K562 (cell line): ENCODE results near the gene PLA2R1. TPM values are rescaled to one million over a fixed set of nuclear protein-coding genes. Genes with fewer than 3 reads are reported as not detected.

Experiments used
- ARID3A ChIP-seq: IDR thresholded peaks from 2 replicates; pipeline ENCODE4 v1.6.1; 2012; ENCODE audit warnings: low read depth, low read length, improper control_type of control experiment, borderline replicate concordance
- CEBPB ChIP-seq: fragments of 450-650 bp; IDR thresholded peaks from 2 replicates; pipeline ENCODE4 v1.6.1; 2016; ENCODE audit warnings: missing genetic modification characterization, missing compliant biosample characterization
- FOXA3 ChIP-seq, 2 experiments: fragments of 450-650 bp in 1 of 2; sonication (generic) in 1 of 2; formaldehyde crosslinking; IDR thresholded peaks in 1 of 2; conservative IDR thresholded peaks in 1 of 2; 2 replicates each; pipeline versions ENCODE4 v1.4.0 to v1.8.0; 2020 to 2022; ENCODE audit warnings: mild to moderate bottlenecking in 2 of 2, missing genetic modification reagents in 1 of 2
- HMG20B ChIP-seq: fragments of 250-450 bp; sonication (Bioruptor Pico); IDR thresholded peaks from 2 replicates; pipeline ENCODE4 v1.5.0; 2021; ENCODE audit warnings: mild to moderate bottlenecking
- KLF1 ChIP-seq: fragments of 450-650 bp; IDR thresholded peaks from 2 replicates; pipeline ENCODE4 v1.6.1; 2016; ENCODE audit warnings: missing genetic modification characterization, missing compliant biosample characterization
- MAFK ChIP-seq: IDR thresholded peaks from 2 replicates; pipeline ENCODE4 v1.6.1; 2011; ENCODE audit warnings: low read length, improper control_type of control experiment
- NFE2 ChIP-seq: IDR thresholded peaks from 2 replicates; pipeline ENCODE4 v1.6.1; 2014; ENCODE audit warnings: antibody characterized with exemption, low read depth
- NFE2L1 ChIP-seq: fragments of 450-650 bp; IDR thresholded peaks from 2 replicates; pipeline ENCODE4 v1.6.1; 2016; ENCODE audit warnings: missing genetic modification characterization, low read depth, mild to moderate bottlenecking, missing compliant biosample characterization, moderate library complexity, borderline replicate concordance
- SMAD1 ChIP-seq: fragments of 150-350 bp; IDR thresholded peaks from 2 replicates; pipeline ENCODE4 v1.6.1; 2014; ENCODE audit warnings: low read length, low read depth; ENCODE audit not compliant: partially characterized antibody
- TBL1XR1 ChIP-seq, 2 experiments: IDR thresholded peaks; 2 replicates each; pipeline ENCODE4 v1.6.1; 2012; ENCODE audit warnings: improper control_type of control experiment in 2 of 2, low read length in 2 of 2, mild to moderate bottlenecking in 1 of 2
- ZNF165 ChIP-seq: fragments of 250-450 bp; sonication (Bioruptor Pico); IDR thresholded peaks from 2 replicates; pipeline ENCODE4 v1.4.0; 2020; ENCODE audit warnings: borderline replicate concordance
- ZNF277 ChIP-seq: fragments of 250-450 bp; sonication (Bioruptor Pico); IDR thresholded peaks from 2 replicates; pipeline ENCODE4 v1.8.0; 2022; ENCODE audit warnings: inconsistent platforms, mild to moderate bottlenecking, moderate library complexity, borderline replicate concordance
- ZNF316 ChIP-seq: fragments of 450-650 bp; IDR thresholded peaks from 2 replicates; pipeline ENCODE4 v1.6.1; 2016
- polyA plus RNA-seq, 8 experiments: library from polyadenylated mRNA; depleted of rRNA in 4 of 8; stranded (reverse) in 5 of 8; unstranded in 3 of 8; fragments of >200 nt; fragmentation: Nextera tagmentation in 2 of 8; fragmentation: Illumina TruSeq in 1 of 8; extraction: Ambion mirVana in 2 of 8; extraction: Trizol in 1 of 8; gene quantifications; 2 replicates each; pipeline versions ENCODE4 v1.2.1 to v1.2.3, GENCODE V29; 2011 to 2014; ENCODE audit warnings: inconsistent platforms in 1 of 8, missing spikeins in 1 of 8
- total RNA-seq, 7 experiments: library from RNA; depleted of rRNA in 6 of 7; stranded (reverse); fragments of >200 nt in 6 of 7; fragmentation: Illumina TruSeq in 2 of 7; extraction: Trizol in 2 of 7; gene quantifications; 2 replicates each; pipeline versions ENCODE4 v1.2.1 to v1.2.3, GENCODE V29; 2011 to 2021; ENCODE audit warnings: low replicate concordance in 1 of 7

The PLA2R1 gene
- total and polyA plus RNA-seq, 9 of the 15 experiments (the other 6 are each of a cell fraction or from before 2014, with no cell fraction given): not detected

GRCh38 chr2:159944874-159945273, 117.5 kb downstream of the PLA2R1 start (continued):
- TF ChIP-seq MAFK (peak; percentile 79), ZNF165 (CRISPR knock-in tag) (no peak), ZNF277 (no peak), ZNF316 (peak; percentile 86), FOXA3 (CRISPR knock-in tag; conservative IDR thresholded peaks at IDR 0.05 in 1 of 2, IDR thresholded peaks at IDR 0.05 in 1 of 2) (no peak), TBL1XR1 (IDR thresholded peaks at IDR 0.05; ENCODE audit: low read length in 2 of 2) (no peak), KLF1 (tag) (no peak), HMG20B (CRISPR knock-in tag) (no peak), NFE2L1 (tag) (peak; percentile 51; the same call in 1 of the 2 replicates), ARID3A (no peak), NFE2 (peak; percentile 42; the same call in 1 of the 2 replicates), CEBPB (tag) (no peak), SMAD1 (no peak)
